DMS114 treated with DMSO at 0.1 percent for 48 hours (cell line): Measurements from ENCODE around the gene AXIN2.

ENCODE experiments used
- DNase-seq: peaks from one replicate; lab custom pipeline; 2025; ENCODE audit not compliant: unreplicated experiment; lab: John Stamatoyannopoulos, UW

AXIN2 gene

GRCh38 chr17:65583921-65584603, 22.6 kb upstream of the AXIN2 start:
- DNase-seq: no peak

DNA sequence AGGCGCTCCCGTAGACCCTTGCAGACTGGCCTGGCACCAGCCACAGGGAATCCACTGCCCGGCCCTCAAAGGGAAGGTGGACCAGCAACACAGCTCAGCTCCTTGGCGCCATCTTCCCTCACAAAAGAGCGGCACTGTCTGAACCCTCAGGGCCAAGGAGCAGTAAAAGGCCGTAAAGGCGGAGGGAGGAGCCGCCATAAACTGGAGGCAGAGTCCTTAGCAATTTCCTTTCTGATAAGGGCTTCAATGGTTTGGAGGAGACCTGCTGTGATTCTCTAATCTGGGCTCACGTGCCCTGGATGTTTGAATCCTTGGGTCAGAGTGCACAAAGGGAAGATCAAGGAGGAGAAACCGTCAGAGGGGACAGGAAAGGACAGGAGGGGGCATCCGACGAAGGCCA, 15.5 kb upstream of the AXIN2 start:
- no peak for DNase-seq

GRCh38 chr17:65573282-65573602, 11.8 kb upstream of the AXIN2 start:
- no peak for DNase-seq

- no peak for DNase-seq
Observed at GRCh38 chr17:65572581-65573281, 11.3 kb upstream of the AXIN2 start.

- DNase-seq: no peak
Observed at GRCh38 chr17:65572186-65572580, 10.7 kb upstream of the AXIN2 start.

- no peak for DNase-seq
Observed at GRCh38 chr17:65568918-65569317, 7.5 kb upstream of the AXIN2 start.

GRCh38 chr17:65567566-65567965, 6.1 kb upstream of the AXIN2 start:
- no peak for DNase-seq

GRCh38 chr17:65565559-65565958, 4.1 kb upstream of the AXIN2 start:
- no peak for DNase-seq

- no peak for DNase-seq
Observed at GRCh38 chr17:65564793-65565192, 3.3 kb upstream of the AXIN2 start.

GRCh38 chr17:65562206-65562531, 721 bp upstream of the AXIN2 start:
- DNase-seq: no peak

DNA sequence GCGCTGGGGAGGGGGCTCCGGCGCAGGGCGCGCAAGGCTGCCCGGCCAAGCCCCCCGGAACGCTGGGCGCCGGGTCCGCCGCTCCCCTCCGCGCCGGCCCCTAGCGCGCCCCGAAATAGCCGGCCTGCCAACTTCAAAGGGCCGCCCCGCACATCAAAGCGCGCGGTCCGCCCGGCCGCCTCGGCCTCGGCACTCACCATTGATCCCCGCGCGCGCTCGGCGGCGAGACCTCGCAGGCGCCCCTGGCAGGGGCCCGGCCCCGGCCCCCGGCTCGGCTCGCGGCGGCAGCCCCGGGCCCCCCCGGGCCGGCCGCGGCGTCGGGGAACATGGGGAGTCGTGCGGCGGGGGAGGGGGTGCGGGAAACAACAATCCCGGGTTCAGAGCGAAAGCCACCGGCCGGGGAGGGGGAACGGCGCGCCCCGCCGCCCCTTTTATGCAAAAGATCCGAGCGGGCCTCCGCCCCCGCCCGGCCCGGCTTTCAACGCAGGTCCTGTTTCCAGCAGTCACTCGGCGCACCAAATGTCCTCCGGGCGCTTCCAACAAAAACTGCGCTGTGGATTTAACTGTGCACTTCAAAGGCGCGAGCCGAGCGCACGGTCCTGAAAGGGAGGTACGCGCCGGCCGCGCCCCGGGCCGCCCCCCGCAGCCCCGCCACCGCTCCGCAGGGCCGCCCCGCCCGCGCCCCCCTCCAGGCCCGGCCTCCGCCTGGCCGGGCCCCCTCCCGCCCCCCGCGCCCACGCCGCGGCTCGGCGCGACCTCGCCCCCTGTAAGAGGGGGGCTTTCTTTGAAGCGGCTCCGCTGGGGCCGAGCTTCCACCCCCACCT, 608 bp downstream of the AXIN2 start:
- DNase-seq: no peak

GRCh38 chr17:65559804-65560627, 1.4 kb downstream of the AXIN2 start:
- DNase-seq: no peak

GRCh38 chr17:65559461-65559803, 2.0 kb downstream of the AXIN2 start:
- no peak for DNase-seq

- no peak for DNase-seq
Observed at GRCh38 chr17:65558683-65559460, 2.6 kb downstream of the AXIN2 start.

- no peak for DNase-seq
Observed at GRCh38 chr17:65558311-65558682, 3.2 kb downstream of the AXIN2 start.

GRCh38 chr17:65557349-65558310, 3.8 kb downstream of the AXIN2 start:
- no peak for DNase-seq

DNA sequence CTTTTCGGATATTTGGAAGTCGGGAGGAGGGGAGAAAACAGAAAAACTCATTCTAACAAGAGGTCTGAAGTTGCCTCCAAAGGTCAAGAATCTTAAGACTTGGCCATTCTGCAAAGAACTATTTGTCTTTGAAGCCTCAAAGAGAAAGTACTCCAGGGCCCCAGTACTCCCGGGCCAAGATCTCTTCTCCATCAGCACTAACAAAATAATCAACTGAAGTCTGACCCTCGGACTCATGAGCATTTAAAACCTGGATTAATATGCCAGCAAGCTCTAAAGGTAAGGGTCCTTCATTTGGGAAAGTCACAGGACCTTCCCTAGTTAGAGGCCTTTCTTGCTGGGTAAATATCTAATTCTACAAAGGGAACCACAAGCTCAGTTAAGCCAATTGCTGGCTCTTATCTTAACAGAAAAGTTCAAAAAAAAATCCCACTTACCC, 4.5 kb downstream of the AXIN2 start:
- no peak for DNase-seq

- DNase-seq: peak; percentile 35
Observed at GRCh38 chr17:65556014-65556909, 5.2 kb downstream of the AXIN2 start.
